Inferior parietal cortex (tissue), 1 donor: Measurements from ENCODE around the gene RPL7A.
A peak's percentile ranks its signal among the peaks of the same experiment; 100 is the strongest.
"Not testable (repeated sequence)": the region's sequence is repeated elsewhere in the genome, so short reads cannot be mapped to it uniquely, and the experiment has no call there.

Experiments
- DNase-seq: peaks from one replicate; pipeline ENCODE4 v3.0.0-alpha.2; 2016; ENCODE audit errors: extremely low spot score

The RPL7A gene

DNA sequence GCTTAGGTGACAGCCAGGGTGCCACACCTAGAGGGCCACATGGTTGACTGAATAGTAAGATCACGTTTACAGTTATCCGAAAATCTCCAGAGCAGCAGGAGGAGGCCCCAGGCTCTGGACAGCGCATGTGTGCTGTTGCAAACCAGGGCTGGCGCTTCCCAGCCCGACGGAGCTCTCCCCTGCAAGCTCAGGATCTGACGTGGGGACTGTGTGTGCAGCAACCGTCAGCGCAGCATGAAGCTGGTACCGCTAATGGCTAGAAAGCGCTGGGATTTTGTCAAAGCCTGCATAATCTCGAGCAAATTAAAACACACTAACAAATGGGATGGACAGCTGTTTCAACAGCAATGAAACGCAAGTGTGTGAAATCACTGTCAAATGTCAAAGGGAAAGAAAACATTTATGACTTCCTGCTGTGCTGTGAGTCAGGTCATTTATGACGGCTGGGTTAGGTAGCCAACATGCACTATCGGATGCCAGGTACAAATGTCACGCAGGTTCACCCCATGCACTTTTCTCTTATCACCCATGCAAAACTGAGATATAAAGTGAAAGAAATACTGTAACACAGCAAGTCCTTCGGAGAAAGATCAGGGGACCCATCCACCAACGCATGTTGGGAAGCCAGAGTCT, 20.3 kb downstream of the RPL7A start:
- DNase-seq = no peak

DNA sequence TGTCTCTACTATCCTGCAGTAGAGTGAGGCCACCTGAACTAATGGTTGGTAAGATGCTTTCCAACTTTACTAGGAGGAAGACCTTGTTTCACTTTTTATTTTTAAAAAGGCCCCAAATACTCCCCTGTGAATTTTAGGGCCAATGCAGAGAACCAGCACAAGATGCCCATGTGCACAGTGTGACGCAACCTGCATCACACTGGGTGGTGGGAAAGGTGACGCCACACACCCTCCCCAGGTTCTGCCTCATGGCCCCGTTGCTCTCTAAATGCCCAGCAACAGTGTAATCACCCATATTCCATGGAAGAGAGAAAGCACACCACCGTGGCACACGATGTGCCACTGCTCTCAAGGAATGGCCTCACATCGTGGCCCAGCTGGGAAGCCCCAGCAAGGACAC, 21.4 kb downstream of the RPL7A start:
- no peak for DNase-seq

DNA sequence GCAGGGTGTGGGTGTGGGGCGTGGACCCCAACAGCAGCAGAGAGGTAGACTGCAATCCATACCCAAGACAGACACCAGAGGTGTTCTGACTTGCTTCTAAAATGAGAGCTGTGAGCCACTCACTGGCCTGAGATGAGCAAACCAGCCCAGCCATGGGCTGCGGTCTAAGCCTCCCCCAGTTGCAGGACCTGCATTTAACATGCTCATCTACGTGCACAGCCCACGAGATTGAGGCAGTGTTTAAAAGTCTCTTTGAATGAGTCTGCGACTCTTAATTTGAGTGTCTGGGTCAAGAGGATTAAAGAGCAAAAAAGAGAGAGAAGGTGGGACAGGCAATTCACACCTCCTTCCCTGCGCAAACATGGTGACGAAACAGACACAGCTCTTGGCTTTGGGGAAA, 21.9 kb downstream of the RPL7A start:
- no peak for DNase-seq

DNA sequence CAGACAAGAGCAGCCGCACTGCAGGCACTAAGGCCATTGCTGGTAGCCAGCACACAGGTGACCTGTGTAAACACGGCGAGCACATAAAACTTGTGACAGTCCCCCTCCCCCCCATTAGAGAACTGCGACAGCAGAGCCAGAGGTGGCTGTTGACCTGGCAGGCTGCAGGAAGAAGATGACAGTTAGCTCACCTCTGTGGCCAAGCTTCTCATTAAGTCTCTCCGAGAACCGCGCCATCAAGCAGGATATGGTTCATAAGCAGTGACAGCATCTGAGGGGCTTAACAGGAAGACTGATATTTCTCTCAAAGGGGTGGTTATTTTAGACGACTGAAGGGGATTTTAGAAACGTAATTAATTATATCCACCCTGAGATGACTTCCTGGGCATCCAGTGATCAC, 22.7 kb downstream of the RPL7A start:
- no peak for DNase-seq

DNA sequence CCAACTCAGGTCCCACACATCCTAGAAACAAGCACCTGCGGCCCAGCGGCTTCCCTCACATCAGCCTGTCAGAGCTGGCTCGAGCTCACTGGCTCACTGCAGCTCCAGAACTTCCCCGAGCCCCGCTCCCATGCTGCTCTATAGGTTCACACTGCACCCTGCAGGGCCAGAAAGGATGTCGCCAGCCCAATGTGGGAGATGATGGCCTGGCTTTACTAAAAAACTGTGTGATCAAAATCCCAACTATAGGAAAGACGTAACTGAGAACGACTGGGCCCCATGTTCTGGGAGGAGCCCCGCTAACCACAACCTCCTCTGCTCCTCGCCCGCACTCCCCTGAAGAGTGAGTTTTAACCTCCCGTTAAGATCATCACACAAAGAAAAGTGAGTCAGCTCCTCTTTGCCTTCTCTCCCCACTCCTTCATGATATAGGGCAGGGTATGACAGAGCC, 23.3 kb downstream of the RPL7A start:
- DNase-seq = no peak

DNA sequence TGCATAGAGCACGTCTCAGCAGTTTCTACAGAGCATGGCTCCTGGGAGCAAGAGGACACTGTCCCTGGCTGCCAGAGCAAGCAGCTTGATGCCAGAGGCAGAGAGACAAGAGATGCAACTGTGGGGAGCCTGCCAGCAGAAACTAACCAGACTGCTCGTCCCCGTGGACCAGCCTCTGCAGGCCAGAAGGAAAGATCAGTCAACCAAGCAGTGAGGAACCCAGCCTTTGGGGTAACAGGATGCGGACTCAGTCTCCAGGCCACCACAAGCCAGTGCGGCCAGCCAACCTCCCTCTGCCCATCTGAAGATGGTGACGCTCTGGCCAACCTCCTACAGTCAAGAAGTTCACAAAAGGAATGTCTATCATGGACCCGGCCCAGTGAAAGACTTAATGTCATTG, 24.1 kb downstream of the RPL7A start:
- no peak for DNase-seq

DNA sequence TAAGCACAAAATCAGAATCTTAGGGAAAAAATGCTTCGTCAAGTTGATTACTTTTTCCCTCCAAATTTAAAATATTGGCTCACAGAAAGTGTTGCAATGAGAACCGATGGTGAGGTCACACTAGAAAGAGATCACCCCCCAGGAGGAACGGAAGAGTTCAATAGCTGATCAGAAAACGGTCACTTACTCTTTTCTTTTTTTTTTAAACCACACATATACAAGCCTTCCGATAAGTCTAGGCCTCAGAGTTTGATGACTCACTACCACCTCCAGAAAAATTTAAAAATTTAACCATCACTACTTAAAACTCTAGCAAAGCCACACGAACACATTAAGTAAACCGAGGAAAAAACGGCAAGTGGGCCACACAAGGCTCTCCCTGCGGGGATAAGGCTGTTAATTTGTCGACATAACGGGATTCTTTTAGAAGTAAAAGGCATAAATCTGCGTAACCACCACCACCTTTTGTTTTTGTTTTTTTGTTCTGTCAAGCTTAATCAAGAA, 26.6 kb downstream of the RPL7A start:
- no peak for DNase-seq

DNA sequence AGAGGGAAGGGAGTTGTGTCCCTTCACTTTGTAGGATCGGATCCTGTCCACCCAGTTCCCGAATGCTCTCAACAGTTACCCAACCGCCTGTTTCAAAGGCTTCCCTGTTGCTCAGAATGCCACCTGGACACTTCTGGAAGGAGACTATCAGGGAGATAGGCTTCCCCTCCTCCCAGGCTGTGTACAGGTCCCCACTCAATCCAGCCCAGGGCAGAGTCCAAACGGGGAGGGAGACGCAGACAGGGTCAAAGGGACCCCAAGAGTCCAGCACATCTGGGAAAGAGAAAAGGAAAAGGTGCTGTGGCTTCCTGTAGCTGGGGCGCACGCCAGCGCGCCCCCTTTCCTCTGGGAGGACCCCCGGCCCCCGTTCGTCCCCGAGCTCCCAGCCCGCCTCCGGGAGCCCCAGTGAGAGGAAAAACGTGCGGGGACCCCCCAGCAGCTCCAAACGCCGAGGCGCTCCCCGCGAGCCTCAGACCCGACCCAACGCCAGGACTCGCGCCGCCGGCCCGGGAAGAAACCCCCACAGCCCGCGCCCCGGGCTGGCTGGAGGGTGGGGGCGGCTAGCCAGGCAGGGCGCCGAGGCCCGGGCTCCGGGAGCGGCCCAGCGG, 27.2 kb downstream of the RPL7A start:
- no peak for DNase-seq

DNA sequence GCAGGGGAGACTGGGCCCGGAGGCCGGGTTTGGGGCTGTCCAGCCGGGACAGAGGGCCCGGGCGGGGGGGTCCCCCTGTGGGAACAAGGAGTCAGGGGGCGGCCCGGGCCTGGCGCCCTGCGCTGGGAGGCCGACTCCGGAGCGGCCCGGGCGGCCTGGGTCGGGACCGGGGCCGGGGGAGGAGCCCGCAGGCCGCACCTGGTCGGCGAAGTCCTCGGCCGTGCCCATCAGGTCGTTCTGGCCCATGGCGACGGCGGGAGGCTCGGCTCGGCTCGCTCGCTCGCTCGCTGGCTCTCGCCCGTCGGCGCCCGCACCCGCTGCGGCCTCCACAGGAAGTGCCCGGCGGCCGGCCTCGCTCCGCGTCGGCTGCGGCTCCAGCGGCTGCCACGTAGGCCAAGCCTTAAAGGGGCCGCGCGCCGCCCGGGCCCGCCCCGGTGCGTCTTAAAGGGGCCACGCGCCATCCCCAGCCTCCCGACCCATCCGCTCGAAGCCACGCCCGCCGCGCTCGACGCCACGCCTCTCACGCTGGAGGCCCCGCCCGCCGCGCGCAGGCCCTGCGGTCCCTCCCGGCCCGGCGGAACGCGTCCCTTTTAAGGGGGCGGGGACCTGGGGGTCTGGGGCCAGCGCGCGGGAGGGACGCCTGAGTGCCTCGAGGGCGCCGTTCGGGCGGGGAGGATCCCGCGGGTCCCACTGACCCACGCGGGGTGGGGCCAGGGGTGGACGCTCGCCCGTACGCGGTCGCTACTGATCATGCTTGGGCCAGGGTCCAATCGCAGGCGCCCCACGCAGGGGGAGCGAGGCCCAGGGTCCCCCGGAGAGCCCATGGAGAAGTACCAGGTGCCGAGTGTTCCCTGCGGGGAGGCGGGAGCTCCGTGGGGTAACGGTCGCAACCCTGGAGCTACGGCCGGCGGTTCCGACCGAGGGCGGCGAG, 28.0 kb downstream of the RPL7A start, which contains the start of the genes STKLD1 and SURF4:
STKLD1 (plus strand) TSS at position 643 of the 931 bp plus-strand sequence; CDS start at position 751, 108 bp downstream.
SURF4 (minus strand) TSS at position 337 of the 931 bp plus-strand sequence; CDS start at position 246, 91 bp downstream.
- peak; percentile 90 for DNase-seq

DNA sequence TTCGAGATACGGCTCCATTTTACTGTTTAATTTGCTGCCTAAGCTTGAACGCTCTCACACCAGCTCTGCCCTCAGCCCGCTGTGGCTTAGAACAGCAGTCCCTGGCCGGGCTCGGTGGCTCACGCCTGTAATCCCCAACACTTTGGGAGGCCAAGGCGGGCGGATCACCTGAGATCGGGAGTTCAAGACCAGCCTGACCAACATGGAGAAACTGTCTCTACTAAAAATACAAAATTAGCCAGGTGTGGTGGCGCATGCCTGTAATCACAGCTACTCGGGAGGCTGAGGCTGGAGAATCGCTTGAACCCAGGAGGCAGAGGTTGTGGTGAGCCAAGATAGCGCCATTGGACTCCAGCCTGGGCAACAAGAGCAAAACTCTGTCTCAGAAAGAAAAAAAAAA, 29.3 kb downstream of the RPL7A start:
- DNase-seq = not testable (repeated sequence)

DNA sequence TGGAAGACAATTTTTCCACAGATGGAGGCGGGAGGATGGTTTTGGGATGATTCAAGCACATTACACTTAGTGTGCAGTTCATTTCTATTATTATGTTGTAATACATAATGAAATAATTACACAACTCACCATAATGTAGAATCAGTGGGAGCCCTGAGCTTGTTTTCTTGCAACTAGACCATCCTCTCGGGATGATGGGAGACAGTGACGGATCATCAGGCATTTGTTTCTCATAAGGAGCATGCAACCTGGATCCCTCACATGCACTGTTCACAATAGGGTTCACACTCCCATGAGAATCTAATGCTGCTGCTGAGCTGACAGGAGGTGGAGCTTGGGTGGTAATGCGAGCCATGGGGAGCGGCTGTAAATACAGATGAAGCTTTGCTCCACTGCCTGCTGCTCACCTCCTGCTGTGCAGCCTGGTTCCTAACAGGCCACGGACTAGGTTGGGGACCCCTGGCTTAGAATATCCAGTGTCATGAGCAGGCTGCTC, 29.8 kb downstream of the RPL7A start:
- no peak for DNase-seq

DNA sequence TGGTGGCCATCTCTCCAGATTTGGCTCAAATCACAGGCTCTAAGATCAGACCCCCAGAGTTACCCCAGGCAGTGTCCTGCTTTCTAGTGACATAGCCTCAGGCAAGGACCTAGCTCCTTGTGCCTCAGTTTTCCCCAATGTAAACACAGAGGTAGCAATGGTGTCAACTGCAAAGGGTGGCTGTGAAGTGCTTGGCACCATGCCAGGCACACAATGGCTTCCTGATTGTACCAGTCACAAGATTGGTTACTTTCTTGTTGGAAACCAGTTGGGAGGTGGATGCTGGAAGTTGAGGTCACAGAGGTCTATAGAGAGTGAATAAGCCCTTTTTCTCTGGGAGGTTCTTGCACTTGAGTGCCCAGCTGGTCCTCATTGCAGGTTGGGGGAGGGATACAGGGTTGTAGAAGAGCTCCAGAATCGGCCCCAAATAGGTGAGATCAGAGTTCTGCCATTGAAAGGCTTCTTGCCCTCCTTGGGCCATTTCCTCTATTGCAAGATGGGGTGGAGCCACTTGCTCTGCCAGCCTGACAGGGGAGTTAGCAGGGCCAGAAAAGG, 30.5 kb downstream of the RPL7A start:
- no peak for DNase-seq

DNA sequence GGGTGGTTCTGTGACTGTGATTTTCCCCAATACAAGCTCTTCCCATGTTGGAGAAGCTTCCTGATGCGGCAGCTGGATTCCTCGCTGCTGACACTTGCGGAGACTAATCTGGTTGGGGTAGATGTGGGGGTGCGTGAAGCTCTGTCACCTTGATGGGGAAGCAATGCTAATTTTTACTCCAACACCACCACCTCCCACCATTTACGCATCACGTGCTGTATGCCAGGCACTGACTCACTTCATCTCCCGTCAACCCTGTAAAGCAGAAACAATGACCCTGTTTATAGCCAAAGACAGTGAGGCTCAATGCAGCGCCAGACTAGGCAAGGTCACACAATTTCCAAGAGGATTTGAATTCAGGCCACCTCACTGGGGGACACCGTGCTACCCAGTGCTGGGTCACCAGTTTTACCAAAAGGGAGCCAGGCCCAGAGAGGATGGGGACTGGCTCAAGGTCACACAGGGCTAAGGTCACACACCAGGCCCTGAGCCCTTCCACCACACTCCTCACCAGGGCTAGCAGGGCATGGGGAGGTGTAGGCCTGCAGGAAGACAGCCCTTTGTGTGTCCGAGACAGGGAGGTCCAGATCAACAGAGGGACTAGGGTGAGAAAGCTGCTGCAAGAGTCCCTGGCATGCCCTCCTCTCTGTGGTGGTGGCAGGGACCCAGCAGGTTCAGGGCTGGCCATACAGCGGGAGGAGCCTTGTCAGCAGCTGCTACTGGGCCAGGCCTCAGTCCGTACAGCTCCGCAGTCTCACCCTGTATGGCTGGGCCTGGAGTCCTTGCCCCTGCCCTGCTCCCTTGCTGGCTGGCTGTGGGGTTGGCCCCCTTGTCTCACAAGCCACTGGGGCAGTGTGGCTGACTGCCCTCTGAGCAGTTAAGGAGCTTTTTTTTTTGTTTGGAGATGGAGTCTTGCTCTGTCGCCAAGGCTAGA, 31.4 kb downstream of the RPL7A start:
- DNase-seq = no peak

DNA sequence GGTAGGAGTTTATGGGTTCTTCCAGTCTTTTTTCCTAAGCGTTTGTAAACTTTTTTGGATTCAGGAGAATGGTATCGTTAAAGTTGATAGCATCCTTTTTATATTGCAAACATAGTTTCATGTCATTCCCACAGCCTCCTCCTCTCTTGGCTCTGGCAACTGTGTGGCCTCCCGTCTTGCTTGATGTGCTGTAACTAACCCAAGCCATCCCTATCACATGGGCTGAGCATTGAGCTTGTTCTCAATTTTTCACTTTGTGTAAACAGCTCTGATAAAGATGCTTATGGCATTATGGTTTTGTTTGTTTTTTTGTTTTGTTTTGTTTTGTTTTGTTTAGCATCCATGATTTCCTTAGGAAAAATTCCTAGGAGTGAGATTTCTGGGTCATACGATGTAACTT, 32.7 kb downstream of the RPL7A start:
- DNase-seq = peak; percentile 47

DNA sequence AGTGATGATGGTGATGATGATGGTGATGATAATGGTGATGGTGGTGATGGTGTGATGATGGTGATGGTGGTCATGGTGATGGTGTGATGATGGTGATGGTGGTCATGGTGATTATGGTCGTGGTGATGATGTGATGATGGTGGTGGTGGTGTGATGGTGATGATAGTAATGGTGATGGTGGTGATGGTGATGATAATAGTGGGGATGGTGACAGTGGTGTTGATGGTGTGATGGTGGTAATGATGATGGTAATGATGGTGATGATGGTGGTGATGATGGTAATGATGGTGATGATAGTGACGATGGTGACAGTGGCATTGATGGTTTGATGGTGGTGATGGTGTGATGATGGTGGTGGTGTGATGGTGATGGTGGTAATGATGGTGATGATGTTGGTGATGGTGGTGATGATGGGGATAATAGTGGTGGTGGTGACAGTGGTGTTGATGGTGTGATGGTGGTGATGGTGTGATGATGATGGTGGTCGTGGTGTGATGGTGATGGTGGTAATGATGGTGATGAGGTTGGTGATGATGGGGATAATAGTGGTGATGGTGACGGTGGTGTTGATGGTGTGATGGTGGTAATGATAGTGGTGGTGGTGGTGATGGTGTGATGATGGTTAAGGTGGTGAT, 34.6 kb downstream of the RPL7A start:
- DNase-seq = no peak

DNA sequence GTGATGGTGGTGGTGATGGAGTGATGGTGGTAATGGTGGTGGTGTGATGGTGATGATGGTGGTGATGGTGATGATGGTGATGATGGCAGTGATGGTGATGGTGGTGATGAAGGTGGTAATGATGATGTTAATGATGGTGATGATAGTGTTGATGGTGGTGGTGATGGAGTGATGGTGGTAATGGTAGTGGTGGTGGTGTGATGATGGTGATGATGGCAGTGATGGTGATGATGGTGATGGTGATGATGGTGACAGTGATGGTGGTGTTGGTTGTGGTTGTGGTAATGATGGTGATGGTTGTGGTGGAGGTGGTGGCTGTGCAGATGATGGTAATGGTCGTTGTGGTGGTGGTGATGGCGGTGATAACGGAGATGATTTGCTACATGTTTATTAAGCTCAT, 35.4 kb downstream of the RPL7A start:
- DNase-seq = no peak

DNA sequence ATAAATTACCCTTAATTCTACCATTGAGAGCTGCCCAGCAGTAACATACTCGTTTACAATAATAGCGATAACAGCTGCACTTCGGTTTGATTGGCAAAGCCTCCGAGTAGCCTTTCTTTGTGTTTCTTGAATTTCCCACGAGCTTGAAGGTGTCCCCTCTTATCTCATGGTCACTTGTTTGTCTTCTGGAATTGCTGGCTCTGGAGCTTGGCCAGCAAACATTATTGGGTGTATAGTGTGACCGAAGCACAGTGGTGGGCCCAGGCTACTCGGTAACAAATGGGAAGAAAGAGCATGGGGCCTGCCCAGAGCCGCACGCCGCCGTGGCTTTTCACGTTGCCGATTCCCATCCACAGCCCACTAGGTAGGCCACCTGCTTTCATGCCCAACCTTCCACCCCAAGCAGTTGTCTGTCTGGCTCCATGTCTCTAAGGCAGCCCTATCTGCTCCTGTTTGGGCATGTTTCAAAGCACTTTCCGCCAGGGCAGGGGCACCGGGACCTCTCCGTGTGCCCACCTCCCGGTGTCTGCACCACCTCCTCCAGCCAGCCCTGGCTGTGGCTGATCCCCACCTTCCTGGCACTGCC, 36.8 kb downstream of the RPL7A start:
- no peak for DNase-seq

DNA sequence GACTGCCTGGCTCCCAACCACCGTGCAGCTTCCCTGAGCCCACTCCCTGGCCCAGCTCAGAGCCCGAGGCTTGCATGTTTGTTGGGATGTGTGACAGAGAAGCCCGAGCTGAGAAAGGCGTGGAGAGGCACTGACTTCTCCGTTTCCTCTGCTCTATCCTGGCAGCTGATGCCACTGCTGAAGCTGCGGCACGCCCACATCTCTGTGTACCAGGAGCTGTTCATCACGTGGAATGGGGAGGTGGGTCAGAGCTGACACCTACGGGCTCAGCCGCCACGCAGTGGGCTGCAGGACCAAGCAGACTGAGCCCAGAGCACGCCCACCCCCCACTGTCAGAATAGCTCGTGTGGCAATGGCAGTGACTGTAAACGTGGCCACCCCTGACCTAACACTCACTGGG, 37.4 kb downstream of the RPL7A start:
- no peak for DNase-seq

DNA sequence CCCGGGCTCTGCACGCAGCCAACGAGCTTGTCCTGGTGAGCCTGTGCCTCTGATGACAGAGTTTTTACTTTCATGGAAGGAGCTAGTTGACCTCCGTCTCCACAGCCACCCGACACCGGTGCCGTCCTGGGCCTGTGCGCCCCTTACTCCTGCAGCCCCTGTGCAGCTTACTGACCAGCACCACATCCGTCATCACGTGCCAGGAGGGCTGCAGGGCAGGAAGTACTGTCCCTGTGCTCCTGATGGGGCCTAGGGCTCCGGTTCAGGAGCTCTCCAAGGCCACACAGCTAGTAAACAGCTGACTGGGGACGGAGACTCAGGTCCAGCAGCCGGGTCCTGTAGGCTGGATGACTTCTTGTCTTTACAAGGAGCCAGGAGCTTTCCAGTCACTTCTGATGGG, 38.3 kb downstream of the RPL7A start:
- DNase-seq = no peak

DNA sequence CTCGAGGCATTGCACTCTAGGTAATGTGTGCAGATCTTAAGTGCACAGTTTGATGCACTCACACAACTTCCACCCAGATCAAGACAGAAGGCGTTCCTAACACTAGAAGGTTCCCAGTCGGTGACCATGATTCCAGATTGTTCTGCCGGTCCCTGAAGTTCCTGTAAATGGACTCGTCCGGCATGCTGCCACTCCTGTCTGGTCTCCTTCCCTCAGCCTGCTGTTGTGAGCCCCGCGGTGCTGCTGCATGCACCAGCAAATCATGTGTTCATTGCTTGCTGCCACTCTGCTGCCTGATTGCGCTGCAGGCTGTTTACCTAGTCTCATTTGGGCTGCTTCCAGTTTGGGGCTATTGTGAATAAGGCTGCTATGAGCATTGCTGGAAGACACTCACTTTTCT, 39.7 kb downstream of the RPL7A start:
- DNase-seq = no peak
